Occipital lobe (tissue), 3 donors: ENCODE measurements around the gene SETD4. TPM values are rescaled to one million over a fixed set of nuclear protein-coding genes. Genes with fewer than 3 reads are reported as not detected.

Experiments used
- DNase-seq: peaks from one replicate; lab custom pipeline; 2025; lab: John Stamatoyannopoulos, UW
- small RNA-seq: library from RNA; depleted of rRNA; stranded (forward); fragments of <200 nt; gene quantifications from one replicate; pipeline ENCODE3, GENCODE V24; 2014
- total RNA-seq: library from RNA; depleted of rRNA; stranded (reverse); fragments of >200 nt; gene quantifications from one replicate; pipeline ENCODE4 v1.2.3, GENCODE V29; 2014

SETD4 gene
- total RNA-seq, 1 donor from 2014 or later, result 31.8 TPM

DNA sequence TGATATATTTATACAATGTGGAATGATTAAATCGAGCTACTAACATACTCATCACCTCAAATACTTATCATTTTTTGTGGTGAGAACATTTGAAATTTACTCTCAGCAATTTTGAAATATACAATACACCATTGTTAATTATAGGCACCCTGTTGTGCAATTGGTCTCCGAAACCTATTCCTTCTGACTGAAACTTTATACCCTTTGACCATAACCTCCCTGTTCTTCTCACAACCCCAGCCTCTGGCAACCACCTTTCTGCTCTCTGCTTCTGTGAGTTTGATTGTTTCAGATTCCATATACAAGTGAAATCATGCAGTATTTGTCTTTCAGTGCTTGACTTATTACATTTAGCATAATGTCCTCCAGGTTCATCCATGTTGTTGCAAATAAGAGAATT, 49.5 kb downstream of the SETD4 start:
- no peak for DNase-seq

- DNase-seq, result no peak
These were observed 51.8 kb downstream of the SETD4 start for GRCh38 chr21:36008505-36008904.

DNA sequence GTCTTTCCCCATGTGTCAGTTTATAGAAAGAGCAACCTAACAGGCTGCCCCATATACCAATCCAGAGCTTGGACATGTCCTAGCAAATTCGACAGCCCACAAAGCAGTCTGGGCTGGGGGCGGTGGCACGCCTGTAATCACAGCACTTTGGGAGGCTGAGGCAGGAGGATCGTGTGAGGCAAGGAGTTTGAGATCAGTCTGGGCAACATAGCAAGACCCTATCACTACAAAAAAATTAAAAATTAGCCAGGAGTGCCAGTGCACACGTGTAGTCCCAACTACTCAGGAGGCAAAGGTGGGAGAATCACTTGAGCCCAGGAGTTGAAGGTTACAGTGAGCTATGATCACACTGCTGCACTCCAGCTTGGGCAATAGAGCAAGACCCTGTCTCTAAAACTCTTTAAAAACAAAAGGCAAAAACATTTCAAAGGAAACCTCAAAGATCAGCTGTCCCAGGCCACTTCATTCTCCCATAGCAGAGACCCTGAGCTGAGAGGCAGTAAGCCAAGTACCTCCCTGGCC, 54.4 kb downstream of the SETD4 start:
- DNase-seq, result no peak

DNA sequence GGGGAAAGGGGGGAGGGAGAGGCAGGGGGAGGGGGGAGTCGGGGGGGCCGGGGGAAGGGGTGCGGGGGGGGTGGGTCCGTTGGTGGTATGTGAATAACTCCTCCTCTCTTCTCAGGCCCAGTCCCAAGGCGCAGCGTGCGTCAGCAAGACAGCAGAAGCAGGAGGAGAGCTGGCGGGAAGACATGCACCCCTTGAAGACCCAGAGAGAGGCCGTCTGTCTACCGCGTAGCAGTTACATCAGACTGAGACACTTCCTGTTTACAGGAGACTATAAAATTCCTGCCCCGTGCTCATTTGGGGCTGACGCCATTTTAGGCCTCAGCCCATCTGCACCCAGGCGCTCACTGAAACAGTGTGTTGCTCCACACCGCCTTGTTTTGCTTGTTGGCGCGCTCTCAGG, 55.3 kb downstream of the SETD4 start:
- no peak for DNase-seq

DNA sequence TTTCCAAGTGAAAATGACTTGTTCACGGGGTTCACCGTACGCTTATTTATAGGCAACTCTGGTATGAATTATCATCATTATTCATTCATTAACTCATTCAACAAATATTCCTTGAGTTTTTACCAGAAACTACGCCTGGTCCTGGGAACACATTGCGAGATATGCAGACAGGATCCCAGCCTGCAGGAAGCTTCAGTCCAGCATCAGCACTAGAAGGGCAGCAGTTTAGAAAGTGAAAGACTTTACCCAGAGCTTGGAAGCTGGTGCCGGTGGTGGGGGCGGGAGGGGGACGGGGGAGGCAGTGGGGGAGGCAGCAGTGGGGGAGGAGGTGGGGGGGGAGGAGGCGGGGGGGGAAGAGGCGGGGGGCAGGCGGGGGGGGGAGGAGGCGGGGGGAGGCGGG, 55.9 kb downstream of the SETD4 start:
- no peak for DNase-seq

GRCh38 chr21:36003776-36004175, 56.5 kb downstream of the SETD4 start:
- DNase-seq, result no peak

DNA sequence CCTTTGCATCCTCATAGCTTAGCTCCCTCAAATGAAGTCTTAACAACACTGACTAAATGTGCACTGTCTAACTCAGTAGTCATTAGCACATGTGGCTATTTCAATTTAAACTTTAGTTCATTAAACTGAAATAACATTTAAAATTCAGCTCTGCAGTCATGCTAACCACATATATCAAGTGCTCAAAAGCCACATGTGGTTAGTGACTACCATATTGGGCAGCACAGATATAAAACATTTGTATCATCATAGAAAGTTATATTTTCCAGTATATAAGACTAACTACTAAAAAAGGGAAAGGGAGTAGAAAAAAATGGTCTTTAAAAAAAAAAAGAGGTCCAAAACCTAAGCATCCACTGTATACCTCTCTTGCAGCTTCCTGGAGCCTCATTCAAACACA, 64.1 kb downstream of the SETD4 start:
- no peak for DNase-seq

GRCh38 chr21:35995522-35996088, 64.7 kb downstream of the SETD4 start:
- DNase-seq, result no peak

DNA sequence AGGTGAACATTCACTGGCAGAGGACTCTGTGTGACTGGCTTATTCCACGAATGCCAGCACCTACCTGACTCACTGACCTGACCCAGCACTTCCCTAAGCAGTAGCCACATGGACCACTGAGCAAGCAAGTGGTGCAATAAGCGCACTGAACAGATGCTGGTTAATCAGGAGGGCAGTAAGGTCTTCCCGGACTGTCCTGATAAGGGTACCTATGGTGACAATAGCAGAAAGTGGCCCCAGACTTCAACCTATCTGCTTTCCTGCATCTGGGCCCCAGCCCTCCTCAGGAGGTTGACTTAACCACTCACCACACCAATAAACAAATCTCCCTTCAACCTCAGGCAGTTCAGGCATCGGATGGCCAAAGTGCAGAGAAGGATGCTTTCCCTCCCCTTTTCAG, 65.7 kb downstream of the SETD4 start:
- no peak for DNase-seq

DNA sequence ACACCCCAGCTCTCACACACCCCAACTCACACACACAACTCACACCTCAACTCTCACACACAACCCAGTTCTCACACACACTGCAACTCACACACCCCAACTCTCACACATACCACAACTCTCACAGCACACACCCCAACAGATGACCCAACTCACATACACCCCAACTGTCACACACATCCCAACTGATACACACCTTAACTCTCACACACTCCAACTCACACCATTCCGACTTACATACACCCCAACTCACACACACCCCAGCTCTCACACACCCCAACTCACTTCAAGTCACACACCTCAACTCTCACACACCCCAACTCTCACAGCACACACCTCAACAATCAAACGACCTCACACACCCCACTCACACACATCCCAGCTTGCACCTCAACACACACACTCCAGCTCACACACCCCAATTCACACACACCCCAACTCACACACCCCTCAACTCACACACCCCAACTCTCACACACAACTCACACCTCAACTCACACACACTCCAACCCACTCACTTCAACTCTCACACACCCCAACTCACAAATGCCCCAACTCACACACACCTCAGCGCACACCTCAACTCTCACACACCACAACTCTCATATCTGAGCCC, 66.3 kb downstream of the SETD4 start:
- DNase-seq, result no peak

GRCh38 chr21:35991131-35991530, 69.2 kb downstream of the SETD4 start:
- no peak for DNase-seq

GRCh38 chr21:35990609-35991008, 69.7 kb downstream of the SETD4 start:
- no peak for DNase-seq

- no peak for DNase-seq
These were observed 71.1 kb downstream of the SETD4 start for GRCh38 chr21:35989138-35989735.

DNA sequence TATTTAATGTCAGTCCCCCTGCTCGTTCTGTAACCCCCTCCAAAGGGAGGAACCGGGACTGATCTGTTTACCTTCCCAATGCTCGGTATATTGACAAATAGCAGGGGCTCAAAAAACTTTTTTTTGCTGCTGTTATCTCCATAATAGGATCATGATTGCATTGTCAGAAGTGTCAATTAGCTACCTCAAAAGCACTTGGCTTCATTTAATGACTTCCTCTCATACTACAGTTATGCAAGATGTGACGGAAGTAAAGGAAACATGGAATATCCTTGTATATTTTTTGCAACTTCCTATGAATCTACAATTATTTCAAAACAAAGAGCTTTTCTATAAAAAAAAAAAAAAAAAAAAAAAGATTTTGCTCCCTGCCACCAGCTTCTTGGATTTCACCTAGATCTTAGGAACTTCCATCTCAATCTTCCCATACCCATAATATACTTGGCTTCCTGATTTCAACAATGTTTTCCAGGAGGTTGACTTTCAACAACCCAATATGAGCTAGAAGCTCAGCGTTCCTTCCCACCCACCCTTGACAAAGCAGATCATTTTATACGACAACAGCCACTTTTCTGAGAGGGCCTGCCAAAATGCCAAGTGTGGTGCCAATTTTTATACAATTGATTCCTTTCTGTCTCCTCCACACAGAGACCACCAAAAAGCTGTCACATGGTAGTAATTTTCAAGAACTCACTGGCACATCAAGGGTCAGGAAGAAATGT, 71.7 kb downstream of the SETD4 start:
- no peak for DNase-seq

- no peak for DNase-seq
These were observed 72.9 kb downstream of the SETD4 start for GRCh38 chr21:35987475-35987874.

DNA sequence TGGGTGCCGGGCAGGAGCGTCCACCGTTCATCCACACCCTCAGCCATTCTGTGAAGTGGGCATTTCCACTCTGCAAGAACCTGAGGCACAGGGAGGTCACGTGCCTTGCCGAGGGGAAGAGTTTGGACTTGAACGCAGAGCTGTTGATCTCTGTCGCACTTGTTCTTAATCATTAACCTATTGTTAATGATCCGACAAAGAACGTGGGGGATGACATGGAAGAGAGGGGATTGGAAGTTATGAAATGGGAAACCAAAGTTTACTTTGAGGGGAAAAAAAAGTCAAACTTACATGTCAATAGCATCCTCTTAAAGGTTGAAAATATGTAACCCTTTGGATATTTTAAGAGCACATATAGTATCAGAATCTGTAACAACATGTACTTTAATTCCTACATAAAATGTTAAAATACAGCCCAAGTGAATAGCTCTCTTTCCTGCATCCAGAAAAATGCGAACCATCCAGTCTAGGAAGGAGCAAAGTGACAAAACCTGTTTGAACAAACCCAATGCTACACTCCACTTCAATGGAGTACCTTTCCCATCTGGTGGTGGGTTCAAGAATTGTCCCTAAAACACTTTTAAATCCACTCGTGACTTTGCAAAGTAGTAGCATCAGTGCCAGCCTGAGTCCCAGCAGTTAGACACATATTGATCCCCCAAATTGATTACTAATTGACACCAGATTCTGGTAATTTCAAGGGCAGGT, 75.5 kb downstream of the SETD4 start:
- no peak for DNase-seq

Small RNAs within 50 kb of the gene (small RNA-seq; reads per million reads assigned to genes)
- not detected for gene RNU6-992P

Other genes starting within 250 kb of the SETD4 start
- 23.2 TPM for gene CBR1, start 9.5 kb upstream of the SETD4 start, total RNA-seq
- 0.78 TPM for gene CBR3, start 74.6 kb upstream of the SETD4 start, total RNA-seq
- 30.9 TPM for gene DOP1B, start 96.3 kb upstream of the SETD4 start, total RNA-seq